NCI-H2196 treated with DMSO at 0.1 percent for 48 hours (cell line): Measurements from ENCODE around the gene SERPINB12.

Source experiments
- DNase-seq: peaks from one replicate; lab custom pipeline; 2025; ENCODE audit not compliant: unreplicated experiment; lab: John Stamatoyannopoulos, UW

Gene SERPINB12

GRCh38 chr18:63545000-63545399 lies 2.8 kb downstream of the SERPINB12 start:
- DNase-seq = no peak

GRCh38 chr18:63550068-63550467 lies 7.9 kb downstream of the SERPINB12 start:
- no peak for DNase-seq

GRCh38 chr18:63551769-63552168 lies 9.6 kb downstream of the SERPINB12 start:
- no peak for DNase-seq

- DNase-seq = no peak
These were observed 10.4 kb downstream of the SERPINB12 start for GRCh38 chr18:63552581-63552980.

- no peak for DNase-seq
These were observed 10.9 kb downstream of the SERPINB12 start for GRCh38 chr18:63553081-63553480.

GRCh38 chr18:63559567-63560491 lies 17.7 kb downstream of the SERPINB12 start:
- no peak for DNase-seq

GRCh38 chr18:63562284-63562683 lies 20.1 kb downstream of the SERPINB12 start:
- no peak for DNase-seq

GRCh38 chr18:63564021-63564420 lies 21.9 kb downstream of the SERPINB12 start:
- no peak for DNase-seq

GRCh38 chr18:63564561-63564960 lies 22.4 kb downstream of the SERPINB12 start:
- DNase-seq = no peak

GRCh38 chr18:63567276-63567675 lies 25.1 kb downstream of the SERPINB12 start:
- DNase-seq = no peak

GRCh38 chr18:63567825-63568224 lies 25.7 kb downstream of the SERPINB12 start:
- no peak for DNase-seq

- DNase-seq = no peak
These were observed 28.6 kb downstream of the SERPINB12 start for GRCh38 chr18:63570721-63571120.

- DNase-seq = no peak
These were observed 33.5 kb downstream of the SERPINB12 start for GRCh38 chr18:63575681-63576080.

- DNase-seq = no peak
These were observed 36.3 kb downstream of the SERPINB12 start for GRCh38 chr18:63578357-63578958.

- DNase-seq = no peak
These were observed 37.4 kb downstream of the SERPINB12 start for GRCh38 chr18:63579616-63580015.

GRCh38 chr18:63585988-63586387 lies 43.8 kb downstream of the SERPINB12 start:
- no peak for DNase-seq

- no peak for DNase-seq
These were observed 44.3 kb downstream of the SERPINB12 start for GRCh38 chr18:63586431-63586830.

- DNase-seq = no peak
These were observed 44.8 kb downstream of the SERPINB12 start, which contains the start of gene SERPINB13 for GRCh38 chr18:63586966-63587365. Gene SERPINB13 (plus strand): TSS chr18:63587343. CDS start chr18:63588668, 1,325 bp downstream.

GRCh38 chr18:63588909-63589308 lies 46.7 kb downstream of the SERPINB12 start:
- DNase-seq = no peak

GRCh38 chr18:63590373-63590772 lies 48.2 kb downstream of the SERPINB12 start:
- DNase-seq = no peak

- DNase-seq = no peak
These were observed 49.0 kb downstream of the SERPINB12 start for GRCh38 chr18:63590966-63591695.

- no peak for DNase-seq
These were observed 49.6 kb downstream of the SERPINB12 start for GRCh38 chr18:63591725-63592124.
